Vagina (tissue), 2 donors: ENCODE data around the gene C16orf87. TPM values are rescaled to one million over a fixed set of nuclear protein-coding genes. Genes with fewer than 3 reads are reported as not detected.

Source experiments
- DNase-seq, 2 donors: peaks; one replicate each; pipeline ENCODE4 v3.0.0-alpha.2; 2017; ENCODE audit errors: extremely low spot score in 2 of 2
- H3K27ac ChIP-seq: fragments of 200-600 bp; sonication (generic); one replicate; pipeline ENCODE4 v1.5.1; 2019
- H3K27me3 ChIP-seq: fragments of 200-600 bp; sonication (generic); one replicate; pipeline ENCODE4 v1.5.1; 2019
- H3K36me3 ChIP-seq, 2 donors: fragments of 200-600 bp; sonication (generic); one replicate each; pipeline ENCODE4 v1.5.1; 2017 to 2019
- H3K4me1 ChIP-seq: fragments of 200-600 bp; sonication (generic); one replicate; pipeline ENCODE4 v1.5.1; 2019
- H3K4me3 ChIP-seq, 2 donors: fragments of 200-600 bp; sonication (generic); 1 replicate in 1 of 2; 2 replicates in 1 of 2; pipeline ENCODE4 v1.5.1; 2016 to 2019
- H3K9me3 ChIP-seq: fragments of 200-600 bp; sonication (generic); one replicate; pipeline ENCODE4 v1.5.1; 2019
- CTCF ChIP-seq, 3 experiments: fragments of 450-650 bp in 2 of 3; fragments of 200-600 bp in 1 of 3; sonication (generic) in 1 of 3; IDR thresholded peaks; one replicate each; pipeline ENCODE4 v1.5.1; 2017 to 2019; ENCODE audit warnings: antibody characterized with exemption in 3 of 3, mild to moderate bottlenecking in 2 of 3, moderate library complexity in 2 of 3
- POLR2A ChIP-seq, 2 donors: fragments of 450-650 bp; IDR thresholded peaks; one replicate each; pipeline ENCODE4 v1.6.1; 2017; ENCODE audit warnings: antibody characterized with exemption in 2 of 2, mild to moderate bottlenecking in 2 of 2, moderate library complexity in 2 of 2
- POLR2AphosphoS5 ChIP-seq, 2 donors: sonication (generic); formaldehyde crosslinking; IDR thresholded peaks; one replicate each; pipeline ENCODE4 v1.9.0; 2017; ENCODE audit warnings: antibody characterized with exemption in 2 of 2, mild to moderate bottlenecking in 2 of 2, low read depth in 1 of 2; ENCODE audit not compliant: insufficient read depth in 1 of 2
- intact Hi-C: fragments of 100-400 bp; cut with DNase I; formaldehyde crosslinking; loops from one replicate; pipeline ENCODE4 v1.15.1; 2023
- total RNA-seq: library from RNA; depleted of rRNA; stranded (reverse); fragments of >200 nt; gene quantifications from one replicate; pipeline ENCODE4 v1.2.3, GENCODE V29; 2016

The C16orf87 gene
- total RNA-seq, 1 donor from 2014 or later: 7.9 TPM

GRCh38 chr16:46783800-46784199 is 47.2 kb downstream of the C16orf87 start:
- H3K4me3 ChIP-seq: no peak overlapping the region
- no peaks in the 10 kb centered on the region for H3K9me3 ChIP-seq
- no peak for DNase-seq
- H3K27me3 ChIP-seq: no peaks in the 10 kb centered on the region
- no peak for TF ChIP-seq CTCF (IDR thresholded peaks at IDR 0.05)
- no peak for TF ChIP-seq POLR2A (IDR thresholded peaks at IDR 0.05)
- no peak for TF ChIP-seq POLR2AphosphoS5 (IDR thresholded peaks at IDR 0.05; ENCODE audit: insufficient read depth in 1 of 2, low read depth in 1 of 2)
- no peaks in the 10 kb centered on the region for H3K4me1 ChIP-seq
- intact Hi-C loops: no loop called here
- H3K36me3 ChIP-seq: no peaks in the 10 kb centered on the region
- no peak overlapping the region for H3K27ac ChIP-seq

GRCh38 chr16:46782320-46782719 is 48.7 kb downstream of the C16orf87 start:
- H3K4me1 ChIP-seq: no peaks in the 10 kb centered on the region
- no peak overlapping the region for H3K4me3 ChIP-seq
- no peaks in the 10 kb centered on the region for H3K36me3 ChIP-seq
- H3K27ac ChIP-seq: no peak overlapping the region
- no peaks in the 10 kb centered on the region for H3K27me3 ChIP-seq
- no peaks in the 10 kb centered on the region for H3K9me3 ChIP-seq
- TF ChIP-seq CTCF (IDR thresholded peaks at IDR 0.05): no peak
- no peak for TF ChIP-seq POLR2AphosphoS5 (IDR thresholded peaks at IDR 0.05; ENCODE audit: insufficient read depth in 1 of 2, low read depth in 1 of 2)
- no peak for TF ChIP-seq POLR2A (IDR thresholded peaks at IDR 0.05)
- intact Hi-C loops: no loop called here
- DNase-seq: no peak

- Histone ChIP-seq H3K27ac (no peak overlapping the region), H3K36me3 (no peaks in the 10 kb centered on the region), H3K4me1 (no peaks in the 10 kb centered on the region), H3K27me3 (no peaks in the 10 kb centered on the region), H3K4me3 (no peak overlapping the region), H3K9me3 (no peaks in the 10 kb centered on the region)
- TF ChIP-seq POLR2AphosphoS5 (IDR thresholded peaks at IDR 0.05; ENCODE audit: insufficient read depth in 1 of 2, low read depth in 1 of 2) (no peak), POLR2A (IDR thresholded peaks at IDR 0.05) (no peak), CTCF (IDR thresholded peaks at IDR 0.05) (no peak)
- DNase-seq: no peak
- intact Hi-C loops: no loop called here
Measured at GRCh38 chr16:46777804-46778203, 53.2 kb downstream of the C16orf87 start.

- intact Hi-C loops: no loop called here
- no peak for TF ChIP-seq CTCF (IDR thresholded peaks at IDR 0.05)
- TF ChIP-seq POLR2AphosphoS5 (IDR thresholded peaks at IDR 0.05; ENCODE audit: insufficient read depth in 1 of 2, low read depth in 1 of 2): no peak
- TF ChIP-seq POLR2A (IDR thresholded peaks at IDR 0.05): no peak
Measured at GRCh38 chr16:46775214-46775613, 55.8 kb downstream of the C16orf87 start.

GRCh38 chr16:46774743-46775177 is 56.2 kb downstream of the C16orf87 start:
- Histone ChIP-seq H3K27me3 (no peaks in the 10 kb centered on the region), H3K4me3 (no peak overlapping the region), H3K4me1 (no peaks in the 10 kb centered on the region), H3K27ac (no peak overlapping the region), H3K36me3 (no peaks in the 10 kb centered on the region), H3K9me3 (no peaks in the 10 kb centered on the region)
- DNase-seq: no peak
- intact Hi-C loops: no loop called here
- TF ChIP-seq CTCF (IDR thresholded peaks at IDR 0.05) (no peak), POLR2A (IDR thresholded peaks at IDR 0.05) (no peak), POLR2AphosphoS5 (IDR thresholded peaks at IDR 0.05; ENCODE audit: insufficient read depth in 1 of 2, low read depth in 1 of 2) (no peak)

More at GRCh38 chr16:46775214-46775613, 55.8 kb downstream of the C16orf87 start:
- Histone ChIP-seq H3K36me3 (no peaks in the 10 kb centered on the region), H3K9me3 (no peaks in the 10 kb centered on the region), H3K27me3 (no peaks in the 10 kb centered on the region), H3K27ac (no peak overlapping the region), H3K4me3 (no peak overlapping the region), H3K4me1 (no peaks in the 10 kb centered on the region)
- DNase-seq: no peak
